Esophagus muscularis mucosa (tissue), 4 donors: ENCODE data around the gene PRTN3.

Source experiments
- EP300 ChIP-seq: sonication (generic); formaldehyde crosslinking; IDR thresholded peaks from one replicate; pipeline ENCODE4 v1.6.1; 2017; ENCODE audit warnings: antibody characterized with exemption
- POLR2A ChIP-seq: fragments of 450-650 bp; IDR thresholded peaks from one replicate; pipeline ENCODE4 v1.6.1; 2017; ENCODE audit warnings: antibody characterized with exemption, moderate library complexity, mild to moderate bottlenecking, low read depth
- POLR2AphosphoS5 ChIP-seq, 2 donors: sonication (generic); formaldehyde crosslinking; IDR thresholded peaks; one replicate each; pipeline ENCODE4 v1.6.1; 2017; ENCODE audit warnings: antibody characterized with exemption in 2 of 2
- TF ChIP-seq, protein P1 (sequence below), 3 experiments: fragments of 200-600 bp in 2 of 3; fragments of 450-650 bp in 1 of 3; sonication (generic) in 2 of 3; IDR thresholded peaks; one replicate each; pipeline ENCODE4 v1.5.1; 2017 to 2019; ENCODE audit warnings: antibody characterized with exemption in 3 of 3, mild to moderate bottlenecking in 2 of 3, moderate library complexity in 1 of 3

DNA sequence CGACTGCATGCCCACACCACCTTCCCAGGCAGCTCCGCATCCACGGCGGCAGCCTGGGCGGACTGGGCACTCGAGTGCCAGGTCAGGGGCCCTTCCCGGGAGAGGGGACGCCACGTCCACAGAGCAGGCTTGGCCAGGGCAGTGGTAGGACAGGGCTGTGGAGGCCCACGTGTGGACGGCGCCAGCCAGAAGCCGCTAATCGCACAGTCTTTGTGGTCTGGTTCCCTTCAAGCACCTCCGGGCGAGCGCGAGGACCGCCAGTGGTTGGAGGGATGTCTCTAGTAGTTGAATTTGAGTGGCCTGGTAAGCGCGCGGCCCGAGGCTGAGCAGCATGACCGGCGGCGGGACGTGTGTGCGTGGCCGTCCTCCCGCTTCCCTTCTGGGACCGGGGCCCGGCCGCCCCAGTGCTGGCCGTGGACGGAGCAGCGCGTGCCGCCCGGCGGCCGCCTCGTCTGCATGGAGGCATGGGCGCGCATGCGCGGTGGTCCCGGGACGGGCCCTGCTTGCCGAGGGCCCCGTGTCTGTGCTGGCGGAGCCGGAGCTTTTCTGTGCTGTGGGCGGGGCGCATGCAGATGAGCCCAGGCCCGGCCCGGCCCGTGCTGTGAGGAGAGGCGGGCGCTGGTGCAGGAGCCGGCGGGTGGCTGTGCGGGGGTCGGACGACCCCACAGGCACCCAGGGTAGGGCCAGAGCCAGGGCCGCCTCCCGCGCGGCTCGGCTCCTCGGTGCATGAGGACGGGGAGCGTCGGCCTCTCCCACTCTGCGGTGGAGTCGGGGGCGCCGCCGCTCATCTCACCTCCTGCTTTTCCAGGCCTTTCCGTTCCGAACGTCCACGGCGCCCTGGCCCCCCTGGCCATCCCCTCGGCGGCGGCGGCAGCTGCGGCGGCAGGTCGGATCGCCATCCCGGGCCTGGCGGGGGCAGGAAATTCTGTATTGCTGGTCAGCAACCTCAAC lies 34.9 kb upstream of the PRTN3 start:
- TF ChIP-seq, protein P1, sequence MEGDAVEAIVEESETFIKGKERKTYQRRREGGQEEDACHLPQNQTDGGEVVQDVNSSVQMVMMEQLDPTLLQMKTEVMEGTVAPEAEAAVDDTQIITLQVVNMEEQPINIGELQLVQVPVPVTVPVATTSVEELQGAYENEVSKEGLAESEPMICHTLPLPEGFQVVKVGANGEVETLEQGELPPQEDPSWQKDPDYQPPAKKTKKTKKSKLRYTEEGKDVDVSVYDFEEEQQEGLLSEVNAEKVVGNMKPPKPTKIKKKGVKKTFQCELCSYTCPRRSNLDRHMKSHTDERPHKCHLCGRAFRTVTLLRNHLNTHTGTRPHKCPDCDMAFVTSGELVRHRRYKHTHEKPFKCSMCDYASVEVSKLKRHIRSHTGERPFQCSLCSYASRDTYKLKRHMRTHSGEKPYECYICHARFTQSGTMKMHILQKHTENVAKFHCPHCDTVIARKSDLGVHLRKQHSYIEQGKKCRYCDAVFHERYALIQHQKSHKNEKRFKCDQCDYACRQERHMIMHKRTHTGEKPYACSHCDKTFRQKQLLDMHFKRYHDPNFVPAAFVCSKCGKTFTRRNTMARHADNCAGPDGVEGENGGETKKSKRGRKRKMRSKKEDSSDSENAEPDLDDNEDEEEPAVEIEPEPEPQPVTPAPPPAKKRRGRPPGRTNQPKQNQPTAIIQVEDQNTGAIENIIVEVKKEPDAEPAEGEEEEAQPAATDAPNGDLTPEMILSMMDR (IDR thresholded peaks at IDR 0.05), result no peak
- no peak for TF ChIP-seq POLR2AphosphoS5 (IDR thresholded peaks at IDR 0.05)
- no peak for TF ChIP-seq POLR2A
- no peak for TF ChIP-seq EP300
